HG02798 (cell line): ENCODE results near the gene CIB4.

Source experiments
- ATAC-seq: cut with Tn5 transposase; IDR thresholded peaks from one replicate; pipeline ENCODE4 v1.9.1; 2021; ENCODE audit warnings: mild to moderate bottlenecking; ENCODE audit not compliant: unreplicated experiment, poor library complexity

The CIB4 gene

DNA sequence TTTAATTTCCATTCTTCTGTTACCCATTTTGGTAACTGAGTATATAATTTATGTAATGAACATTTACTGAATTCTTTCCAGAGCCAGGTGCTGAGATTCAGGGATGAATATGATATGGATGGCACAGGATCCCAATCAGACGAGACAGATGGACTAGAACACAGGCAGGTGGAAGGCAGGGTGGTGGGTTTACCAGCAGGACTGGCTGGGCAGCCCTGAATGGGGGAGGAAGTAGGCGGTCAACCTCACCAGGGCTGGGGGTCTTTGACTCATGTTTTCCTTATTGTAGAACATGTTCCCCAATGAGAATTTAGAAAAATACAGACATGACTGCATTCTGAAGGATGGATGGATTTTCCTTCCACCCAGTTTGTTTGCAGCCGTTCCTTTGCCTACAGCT lies 80.3 kb downstream of the CIB4 start:
- no peak for ATAC-seq

DNA sequence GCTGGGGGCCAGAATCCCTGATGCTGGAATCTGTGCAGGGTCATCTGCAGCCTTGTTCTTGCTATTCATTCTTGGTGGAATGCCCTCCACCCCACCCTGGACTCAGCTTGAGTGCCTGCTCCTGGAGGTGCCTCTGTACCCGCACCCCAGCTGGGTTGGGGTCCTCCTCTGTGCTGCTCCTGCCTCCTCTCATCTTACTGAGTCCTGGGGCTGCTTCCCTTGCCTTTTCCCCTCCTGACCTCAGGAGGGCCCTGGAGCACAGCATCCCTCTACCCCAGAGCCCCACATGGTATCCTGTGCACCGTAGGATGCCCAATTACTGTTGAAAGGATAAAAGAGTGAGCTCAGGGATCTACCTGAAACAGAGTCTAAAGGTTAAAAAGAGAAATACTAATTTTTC lies 81.6 kb downstream of the CIB4 start:
- no peak for ATAC-seq

DNA sequence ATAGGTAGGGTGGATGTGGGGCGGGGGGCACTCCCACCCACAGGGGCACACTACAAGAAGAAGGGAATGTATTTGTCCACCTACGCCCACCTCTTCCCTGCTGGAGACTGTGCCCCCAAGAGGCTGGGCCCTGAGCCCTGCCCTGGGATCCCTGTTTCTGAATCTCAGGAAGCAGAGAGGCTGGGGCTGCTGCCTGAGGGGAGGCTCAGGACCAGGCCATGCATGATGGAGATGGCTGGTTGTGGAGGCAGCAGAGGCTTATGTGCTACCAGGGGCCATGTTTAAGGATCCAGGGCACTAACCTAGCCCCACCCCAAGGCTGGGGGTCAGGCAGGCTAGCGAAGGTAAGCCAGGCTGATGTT lies 82.1 kb downstream of the CIB4 start:
- no peak for ATAC-seq

DNA sequence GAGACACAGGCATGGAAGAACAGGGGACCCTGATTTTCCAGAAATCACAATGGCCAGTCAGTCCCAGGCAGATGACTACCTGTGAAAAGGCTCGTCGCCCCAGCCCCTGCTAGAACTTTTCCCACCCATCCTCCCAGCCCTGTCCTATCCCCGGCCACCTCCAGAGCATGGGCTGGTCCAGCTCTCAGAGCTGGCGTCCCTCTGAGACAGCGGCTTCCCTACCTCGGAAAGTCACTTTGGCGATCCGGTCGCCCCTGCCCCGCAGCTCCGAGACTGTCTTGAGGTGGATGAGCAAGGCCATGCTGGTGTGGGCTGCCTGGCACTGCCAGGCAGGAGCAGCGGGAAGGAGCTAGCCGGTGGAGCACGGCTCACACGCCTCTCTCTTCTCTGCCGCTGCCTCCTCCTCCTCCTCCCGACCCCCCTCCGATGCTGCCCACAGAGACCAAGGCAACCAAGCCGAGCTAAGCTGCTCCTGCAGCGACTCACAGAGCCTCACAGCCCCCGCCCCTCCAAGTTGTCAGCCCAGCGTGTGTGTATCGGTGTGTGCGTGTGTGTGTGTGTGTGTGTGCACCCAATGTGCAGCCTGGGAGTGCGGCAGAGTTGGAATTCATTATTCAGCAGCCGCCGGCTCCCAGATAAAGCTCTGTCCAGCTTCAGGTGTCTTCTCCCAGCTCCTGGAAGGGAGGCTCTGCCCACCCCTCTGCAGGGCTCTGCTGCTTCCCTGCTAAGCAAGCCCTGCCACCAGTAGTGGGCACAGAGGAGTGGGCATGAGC lies 82.7 kb downstream of the CIB4 start:
- ATAC-seq, result no peak

DNA sequence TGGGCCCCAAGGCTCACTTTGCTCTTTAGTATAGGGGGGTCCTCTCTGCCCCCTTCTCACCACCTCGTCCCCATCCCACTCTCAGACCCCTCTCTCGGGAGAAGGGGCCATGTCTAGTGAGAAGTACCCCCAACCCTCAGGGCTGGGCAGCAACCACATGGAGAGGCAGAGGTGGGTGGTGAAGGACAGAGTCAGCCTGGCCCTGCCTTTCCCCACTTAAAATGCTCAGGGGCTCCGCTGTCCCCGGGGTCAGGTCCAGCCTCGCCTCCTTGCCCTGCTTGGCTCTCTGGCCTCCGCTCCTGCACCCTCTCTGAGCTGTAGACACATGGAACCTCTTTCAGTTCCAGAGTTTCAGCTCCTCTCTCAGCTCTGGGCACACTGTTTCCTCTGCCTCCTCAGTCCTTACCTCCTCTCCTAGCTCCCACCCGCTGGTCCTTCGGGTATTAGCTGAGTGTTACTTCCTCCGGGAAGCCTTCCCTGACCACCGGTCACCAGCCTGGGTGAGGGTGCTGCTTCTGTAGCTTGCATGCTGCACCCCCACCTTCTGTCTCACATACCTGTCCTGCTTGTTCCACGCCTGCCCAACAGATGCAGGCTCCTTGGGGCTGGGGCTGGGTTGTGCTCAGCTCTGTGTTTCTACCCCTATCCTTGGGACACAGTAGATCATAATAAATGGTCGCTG lies 83.8 kb downstream of the CIB4 start:
- ATAC-seq, result no peak

DNA sequence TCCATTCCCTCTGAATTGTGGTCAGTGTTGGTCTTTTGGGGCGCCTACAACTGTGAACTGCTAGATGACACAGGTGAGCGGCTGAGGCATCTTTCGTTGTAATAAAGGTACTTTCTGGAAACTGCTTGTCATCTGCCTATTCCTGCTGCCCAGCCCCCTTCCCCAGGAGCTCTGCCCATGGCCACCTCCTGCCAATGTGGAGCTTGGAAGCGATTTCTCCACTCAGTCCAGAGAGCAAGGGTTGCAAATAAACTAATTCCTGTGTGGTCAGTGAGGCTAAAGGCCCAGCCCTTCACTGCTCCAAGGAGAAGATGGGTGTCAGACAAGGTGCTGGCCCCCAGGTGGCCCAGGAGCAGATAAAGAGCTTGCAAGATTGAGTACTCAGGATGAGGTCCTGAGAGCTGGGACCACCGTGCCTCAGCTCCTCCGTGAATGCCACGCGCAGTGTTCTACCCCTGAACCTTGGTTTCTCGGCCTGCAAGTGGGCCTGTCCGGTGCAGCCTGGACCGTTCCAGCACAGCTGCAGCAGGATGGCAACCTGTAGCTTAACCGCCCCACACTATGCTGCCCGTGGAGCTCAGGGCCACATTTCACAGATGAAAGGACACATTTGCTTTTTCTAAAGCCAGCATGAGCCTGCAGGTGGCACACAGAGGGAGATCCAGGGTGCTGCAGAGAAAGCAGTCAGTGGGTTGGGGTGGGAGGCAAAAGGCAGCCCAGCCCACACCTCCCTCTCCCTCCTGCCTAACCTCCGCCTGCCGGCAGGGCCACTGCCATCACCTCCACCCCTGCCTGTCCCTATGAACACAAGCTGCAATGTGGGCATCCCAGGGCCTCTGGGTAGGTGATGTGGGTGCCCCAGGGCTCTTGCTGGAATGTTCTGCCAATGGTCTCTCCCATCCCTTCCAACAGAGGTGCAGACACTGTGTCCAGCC lies 84.6 kb downstream of the CIB4 start:
- no peak for ATAC-seq

DNA sequence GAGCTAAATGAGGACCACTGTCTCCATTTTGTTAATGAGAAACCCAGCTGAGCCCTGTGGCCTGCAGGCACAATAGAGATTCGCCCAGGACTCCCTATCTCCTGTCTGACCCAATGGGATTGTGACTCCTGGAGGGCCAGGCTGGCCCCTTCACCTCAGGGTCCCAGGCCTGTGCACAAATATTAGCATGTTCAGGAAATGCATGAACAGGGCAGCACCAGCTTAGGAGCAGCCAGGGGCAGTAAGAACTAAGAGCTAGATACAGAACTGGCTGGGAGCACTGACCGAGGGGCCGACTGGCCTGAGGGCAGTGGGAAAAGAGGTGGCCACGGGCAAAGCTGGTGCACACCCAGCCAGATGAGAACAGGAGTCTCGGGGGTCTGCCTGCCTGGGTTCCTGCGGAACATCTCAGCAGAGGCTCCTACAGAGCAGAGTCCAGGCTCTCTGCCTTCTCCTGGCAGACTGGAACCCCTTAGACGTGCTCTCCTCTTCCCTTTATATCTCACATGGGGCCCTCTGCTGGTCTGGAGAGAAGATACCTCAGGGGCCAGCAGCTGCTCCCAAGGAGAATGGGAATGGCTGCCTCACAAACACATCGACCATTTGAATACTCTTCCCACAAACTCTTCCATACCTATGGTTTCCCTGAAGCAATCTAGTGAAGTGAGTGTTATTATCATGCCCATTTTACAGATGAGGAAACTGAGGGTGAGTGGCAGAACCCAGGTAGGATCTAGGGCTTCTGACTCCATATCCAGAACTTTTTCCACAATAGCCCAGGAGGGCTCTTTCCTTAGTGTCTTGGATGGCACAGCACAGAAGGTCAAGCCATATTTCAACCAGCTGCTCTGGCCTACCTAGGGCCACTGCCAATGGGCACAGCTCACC lies 85.7 kb downstream of the CIB4 start:
- ATAC-seq, result no peak

DNA sequence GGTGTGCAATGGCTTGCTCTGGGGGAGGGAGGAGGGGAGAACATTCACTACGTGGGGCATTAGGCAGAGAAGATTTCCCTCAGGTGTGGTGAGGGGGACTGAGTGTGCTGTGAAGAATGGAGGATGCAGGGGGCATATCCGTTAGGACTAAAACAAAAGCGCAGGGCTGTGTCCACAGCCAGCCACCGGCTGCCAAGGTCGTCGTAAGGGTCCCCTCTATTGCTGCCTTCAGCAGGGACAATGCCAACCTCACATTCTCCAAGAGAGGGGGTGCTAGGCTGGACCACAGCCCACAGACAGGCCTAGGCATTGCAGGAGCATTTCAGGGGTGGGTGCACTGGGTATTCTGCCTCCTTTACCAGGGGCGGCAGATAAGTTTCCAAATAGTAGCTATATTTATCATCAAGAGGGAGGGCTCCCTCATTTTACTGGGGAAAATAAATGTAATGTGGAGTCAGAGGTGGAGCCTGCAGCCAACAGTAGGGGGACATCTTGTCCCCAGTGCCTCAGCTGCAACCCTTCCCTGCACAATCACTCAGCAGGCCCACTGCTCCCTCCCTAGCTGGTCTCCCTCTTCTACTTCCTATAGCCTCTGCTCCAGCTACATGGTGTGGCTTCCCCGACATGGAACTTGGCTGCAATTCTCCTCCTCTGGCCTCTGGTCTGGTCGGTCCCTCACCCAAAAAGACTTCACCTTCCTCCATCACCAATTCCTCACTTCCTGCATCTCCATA lies 88.4 kb downstream of the CIB4 start:
- no peak for ATAC-seq

DNA sequence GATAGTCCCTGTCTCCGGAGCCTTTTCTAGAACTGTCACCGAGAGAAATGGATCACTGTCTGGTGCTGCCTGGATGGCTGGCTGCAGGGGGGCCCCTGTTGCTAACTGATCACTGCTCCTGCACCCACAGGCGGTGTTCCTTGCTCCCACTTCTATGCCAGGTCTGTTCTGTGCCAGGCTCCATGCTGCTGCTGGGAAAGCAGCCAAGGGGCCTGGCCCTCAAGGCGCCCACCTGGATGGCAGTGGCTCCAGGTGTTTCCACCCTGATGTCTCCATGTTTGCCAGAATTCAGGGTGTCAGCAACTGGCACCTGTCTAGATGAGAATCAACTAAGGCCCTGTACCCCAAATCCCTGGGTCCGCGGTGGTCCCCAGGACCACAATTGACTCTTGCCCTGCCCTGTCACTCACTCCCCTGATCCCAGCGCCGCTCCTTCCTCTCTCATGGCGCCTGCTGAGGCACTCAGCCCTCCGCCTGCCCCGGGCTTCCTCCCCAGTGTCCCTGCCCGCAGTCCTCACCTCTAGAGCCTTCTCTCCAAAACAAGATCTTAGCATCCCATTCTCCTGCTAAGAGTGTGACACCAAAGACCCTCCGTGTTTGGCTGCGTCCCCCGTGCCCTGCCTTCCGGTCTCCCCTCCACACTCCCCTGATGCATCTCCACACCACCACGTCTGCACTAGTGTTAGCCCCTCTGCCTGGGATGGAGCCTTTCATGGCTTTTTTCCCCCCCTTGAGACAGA lies 90.7 kb downstream of the CIB4 start:
- no peak for ATAC-seq

DNA sequence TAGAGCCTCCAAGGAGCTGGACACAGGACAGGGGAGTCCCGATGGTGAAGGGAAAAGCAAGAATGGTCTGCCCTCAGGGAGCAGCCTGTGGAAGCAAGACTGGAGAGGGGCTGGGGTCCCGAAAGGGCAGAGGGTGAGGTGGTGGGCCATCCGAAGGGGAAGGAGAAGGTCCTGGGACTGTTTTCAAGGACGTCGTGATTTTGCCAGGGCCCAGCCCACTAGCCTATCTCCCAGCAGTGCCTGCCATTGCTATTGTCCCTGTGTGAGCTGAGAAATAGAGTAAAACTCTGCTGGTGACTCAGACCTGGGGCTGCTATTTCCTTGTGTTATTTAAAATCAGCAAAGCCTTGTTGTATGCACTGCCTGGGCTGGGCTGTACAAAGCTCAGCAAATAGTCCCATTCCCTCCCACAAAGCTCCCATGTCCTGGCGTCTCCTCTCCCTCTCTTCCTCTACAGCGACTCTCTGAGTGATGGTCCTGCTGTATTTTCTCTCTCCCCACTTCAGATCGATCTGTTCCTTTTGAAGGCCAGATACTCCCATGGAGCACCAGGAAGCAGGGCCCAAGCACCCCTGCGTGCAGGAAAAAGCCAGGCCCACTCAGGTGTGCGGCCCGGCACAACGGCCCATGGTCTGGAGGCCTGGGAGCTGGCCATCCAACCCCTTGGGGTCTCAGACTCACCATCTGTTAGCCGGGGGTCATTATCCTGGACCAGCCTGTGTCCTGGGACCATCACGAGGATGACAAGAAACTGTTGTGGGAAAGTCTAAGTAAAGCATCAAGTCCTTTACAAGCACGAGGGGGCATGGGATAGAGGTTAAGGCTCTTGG lies 98.3 kb downstream of the CIB4 start:
- ATAC-seq, result no peak

DNA sequence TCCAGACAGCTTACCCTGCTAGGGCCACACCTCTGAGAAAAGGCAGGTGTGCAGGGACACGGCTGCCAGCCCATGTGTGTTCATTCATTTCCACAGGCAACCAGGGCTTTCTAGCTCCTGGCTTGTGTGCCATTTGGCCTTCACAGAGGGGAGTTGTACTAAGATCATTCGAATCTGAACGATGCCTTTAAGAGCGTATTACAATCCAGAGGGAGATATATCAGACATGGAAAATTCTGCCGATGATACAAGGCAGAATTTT lies 99.0 kb downstream of the CIB4 start:
- no peak for ATAC-seq

DNA sequence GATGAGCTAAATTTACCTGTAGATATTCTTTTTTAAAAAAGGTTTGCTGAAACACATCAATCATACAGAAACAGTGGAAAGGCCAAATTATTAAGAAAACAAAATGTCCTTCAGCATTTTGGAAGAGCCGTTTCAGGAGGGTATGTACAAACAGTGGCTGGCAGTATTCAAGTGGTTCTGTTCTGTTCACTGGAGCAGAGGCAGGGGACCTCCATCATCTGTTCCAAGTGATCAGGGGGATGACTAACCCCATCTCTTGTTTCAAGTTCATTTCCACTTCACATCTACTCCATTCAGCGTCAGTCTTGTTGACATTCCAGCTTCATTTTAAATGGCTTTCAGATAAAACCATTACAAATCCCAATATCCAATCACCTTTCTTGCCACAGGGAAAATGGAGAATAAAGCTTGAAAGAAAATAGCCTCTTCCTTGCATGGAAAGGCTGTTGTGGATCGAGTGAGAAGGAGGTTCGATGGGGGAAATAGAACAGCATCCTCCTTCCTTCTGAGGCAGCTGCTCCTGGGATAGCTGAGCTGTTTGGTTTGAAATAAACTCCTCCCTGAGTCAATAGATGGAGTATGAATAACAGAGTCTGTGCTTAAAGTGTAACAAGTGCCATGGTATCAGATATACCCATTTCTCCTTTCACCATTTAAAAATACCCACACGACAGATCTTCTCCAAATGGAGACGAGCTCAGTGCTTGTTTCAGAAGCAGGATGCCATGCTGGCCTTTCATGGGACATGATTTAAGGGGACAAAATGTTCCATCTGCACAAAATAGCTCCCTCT lies 99.6 kb downstream of the CIB4 start:
- no peak for ATAC-seq

DNA sequence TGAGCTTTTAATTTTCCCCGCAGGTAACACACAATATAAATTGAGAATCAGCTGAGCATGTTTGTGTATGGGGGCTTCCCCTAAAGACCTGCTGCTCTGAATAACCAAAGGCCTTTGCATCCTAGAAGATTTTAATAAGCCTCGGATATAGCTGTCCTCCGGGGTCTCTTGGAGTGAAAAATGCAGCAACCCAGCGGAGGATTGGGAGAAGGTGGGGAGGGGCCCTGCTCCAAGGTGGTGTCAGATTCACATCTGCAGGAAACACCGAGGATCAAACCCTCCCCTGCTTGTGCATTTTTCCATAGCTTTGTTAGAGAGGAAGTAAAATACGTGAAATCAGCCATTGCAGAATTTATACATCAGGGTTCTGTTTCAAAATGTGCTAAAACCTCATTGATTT lies 100.2 kb downstream of the CIB4 start:
- ATAC-seq, result no peak

DNA sequence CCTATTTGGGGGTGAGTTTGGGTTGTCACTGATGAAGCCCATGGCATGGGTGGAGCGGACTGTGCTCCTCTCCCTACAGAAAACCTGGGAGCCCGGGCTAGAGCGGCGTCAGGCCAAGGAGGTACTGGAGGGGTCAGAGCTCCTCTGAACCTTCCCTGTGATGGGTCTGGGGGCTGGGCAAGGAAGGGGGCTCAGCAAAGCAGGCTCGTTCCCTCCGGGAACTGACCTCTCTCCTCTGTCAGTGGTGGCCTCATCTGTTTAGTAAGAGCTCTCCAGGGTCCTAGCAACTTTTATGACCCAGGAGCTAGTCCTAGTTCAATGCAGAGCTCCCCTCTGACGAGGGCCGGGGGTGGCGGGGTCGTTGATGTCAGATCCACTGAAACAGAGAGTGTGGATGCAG lies 100.9 kb downstream of the CIB4 start:
- ATAC-seq, result no peak

DNA sequence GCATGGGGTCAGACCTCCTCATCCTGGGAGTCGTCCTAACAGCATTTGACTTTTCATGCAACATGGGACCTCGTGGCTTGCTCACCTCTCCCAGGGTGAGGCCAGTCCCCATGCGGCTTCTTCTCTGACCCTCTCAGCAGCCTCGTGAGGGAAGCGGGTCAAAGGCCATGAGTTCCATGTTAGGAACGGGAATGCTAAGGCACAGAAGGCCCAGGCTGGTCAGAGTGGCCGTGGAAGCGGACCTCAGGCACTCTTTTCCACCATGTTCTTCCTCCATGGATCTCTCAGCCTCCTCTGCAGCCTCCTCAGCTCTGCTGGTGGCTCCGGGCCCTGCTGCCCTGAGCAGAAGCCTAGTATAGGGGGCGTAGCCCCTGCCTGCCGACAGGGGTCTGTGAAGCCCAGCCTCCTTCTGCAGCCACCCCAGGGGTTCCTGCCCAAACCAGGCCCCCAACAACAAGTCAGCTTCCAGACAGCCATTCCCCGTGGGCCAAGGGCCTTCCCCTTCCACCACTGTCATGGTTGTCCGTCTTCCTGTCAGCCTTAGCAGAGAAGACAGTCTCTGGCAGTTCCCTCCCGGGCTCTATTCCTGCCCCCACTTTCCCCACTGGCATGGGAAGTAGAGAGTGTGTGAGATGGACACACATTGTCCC lies 103.2 kb downstream of the CIB4 start:
- ATAC-seq, result no peak

DNA sequence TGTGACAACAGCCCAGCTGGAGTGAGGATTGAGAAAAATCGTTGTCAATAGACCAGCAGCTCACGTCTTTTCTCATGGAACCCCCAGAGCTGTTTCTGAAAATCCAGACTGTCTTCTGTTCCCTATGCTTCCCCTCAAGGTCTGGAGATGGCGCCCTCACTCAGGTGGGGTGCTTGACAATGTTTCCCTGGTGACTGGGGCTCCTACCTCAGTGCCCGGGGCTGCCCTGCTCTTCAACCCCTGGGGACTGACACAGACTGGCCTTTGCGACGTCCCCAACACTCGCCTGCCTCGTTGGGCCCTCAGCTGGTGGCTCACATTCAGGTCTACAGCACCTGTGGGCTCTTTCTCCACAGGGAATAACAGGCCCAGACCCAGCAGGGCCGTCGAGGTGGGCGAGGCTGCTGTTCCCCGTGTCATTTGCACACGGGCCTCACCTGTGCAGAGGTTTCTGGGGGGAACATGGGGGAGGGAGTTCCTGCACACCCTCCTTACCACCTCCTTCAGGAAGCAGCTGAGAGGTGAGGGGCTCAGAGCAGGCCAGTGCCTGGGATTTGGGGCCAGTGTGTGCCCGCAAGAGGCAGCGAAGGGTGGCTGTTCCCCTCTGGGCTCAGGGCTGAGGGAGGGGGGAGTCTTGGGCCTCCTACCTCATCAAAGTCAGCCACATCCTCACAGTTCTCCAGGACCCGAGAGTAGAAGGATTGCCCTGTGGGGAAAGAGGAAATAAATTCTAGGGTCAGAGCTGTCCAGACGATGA lies 103.9 kb downstream of the CIB4 start:
- no peak for ATAC-seq
